NCI-H2196 (cell line): ENCODE data around the gene ISG20.
A peak's percentile ranks its signal among the peaks of the same experiment; 100 is the strongest.

Experiments
- DNase-seq: peaks from one replicate; lab custom pipeline; 2025; ENCODE audit not compliant: unreplicated experiment; lab: John Stamatoyannopoulos, UW

The ISG20 gene

GRCh38 chr15:88638626-88639372, at the start of gene ISG20:
Gene ISG20, plus strand, starts transcription at chr15:88639016. Its CDS starts 351 bp downstream, at chr15:88639367.
- peak; percentile 84 for DNase-seq

DNA sequence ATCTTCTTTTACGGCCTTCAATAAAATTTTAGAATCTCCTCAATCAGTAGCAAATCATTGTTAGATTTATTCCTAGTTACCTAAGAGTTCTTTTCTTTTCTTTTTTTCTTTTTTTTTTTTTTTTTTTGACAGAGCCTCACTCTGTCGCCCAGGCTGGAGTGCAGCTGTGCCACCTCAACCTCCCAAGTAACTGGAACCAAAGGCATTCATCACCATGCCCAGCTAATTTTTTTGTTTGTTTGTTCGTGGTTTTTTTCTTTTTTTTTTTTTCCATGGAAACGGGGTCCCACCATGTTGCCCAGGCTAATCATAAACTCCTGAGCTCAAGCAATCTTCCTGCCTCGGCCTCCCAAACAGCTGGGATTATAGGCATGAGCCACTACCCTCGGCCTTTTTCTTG, 48.1 kb upstream of the ISG20 start:
- no peak for DNase-seq

GRCh38 chr15:88591384-88591783, 47.4 kb upstream of the ISG20 start:
- no peak for DNase-seq

- DNase-seq, result peak; percentile 3
Measured at GRCh38 chr15:88603885-88604284, 34.9 kb upstream of the ISG20 start.

GRCh38 chr15:88604381-88605188, 34.2 kb upstream of the ISG20 start:
- peak; percentile 40 for DNase-seq

GRCh38 chr15:88605189-88606069, 33.4 kb upstream of the ISG20 start:
- peak; percentile 14 for DNase-seq

DNA sequence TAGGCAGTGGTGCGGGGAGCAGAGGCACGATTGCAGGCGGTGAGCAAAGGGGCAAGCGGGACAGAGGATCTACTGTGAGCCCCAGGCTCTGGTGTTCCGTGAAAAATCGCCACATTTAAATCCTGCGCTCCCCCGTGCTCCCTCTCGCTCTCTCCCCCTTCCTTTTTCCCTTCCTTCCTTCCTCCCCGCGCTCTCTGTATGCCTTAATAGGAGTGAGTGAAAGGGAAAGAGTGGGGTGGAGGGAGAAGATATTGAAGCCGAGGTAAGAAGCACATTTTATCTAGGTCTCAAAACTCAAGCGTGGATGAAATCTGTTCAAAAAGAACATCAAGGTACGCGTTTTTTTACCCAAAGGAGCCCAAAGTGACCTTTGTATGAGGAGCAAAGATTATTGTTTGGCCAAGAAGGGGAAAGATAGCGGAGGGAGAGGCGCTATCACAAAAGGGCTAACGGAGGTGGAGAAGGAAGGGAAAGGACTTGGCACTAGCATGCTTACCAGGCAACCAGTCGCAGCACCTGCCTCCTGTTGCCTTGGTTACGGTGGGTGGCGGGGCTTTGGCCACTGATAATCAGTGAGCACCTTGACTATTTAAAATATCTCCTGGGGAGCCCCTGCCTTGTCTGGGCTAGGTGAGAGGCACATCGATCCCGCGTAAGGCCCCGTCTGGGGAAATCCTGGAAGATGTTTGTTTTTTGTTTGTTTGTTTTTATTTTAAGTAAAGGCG, 32.6 kb upstream of the ISG20 start:
- peak; percentile 22 for DNase-seq

DNA sequence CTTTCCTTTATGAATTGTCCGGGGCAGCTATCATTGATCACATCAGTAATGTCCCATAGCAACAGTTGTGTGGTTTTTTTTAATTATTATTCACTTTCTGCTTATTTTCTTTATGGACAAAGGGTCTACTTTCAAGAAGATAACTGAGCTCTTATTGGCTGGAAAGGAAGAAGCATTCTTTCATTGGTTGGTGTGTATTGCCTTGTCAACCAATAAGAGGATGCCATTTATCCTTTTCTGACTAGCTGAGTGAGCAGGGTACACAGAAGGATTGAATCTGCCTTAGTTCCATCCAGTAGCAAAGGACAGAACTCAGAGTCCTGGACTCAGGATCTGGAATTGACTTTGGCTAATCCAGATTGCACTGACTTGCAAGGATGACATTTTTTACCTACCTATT, 30.9 kb upstream of the ISG20 start:
- DNase-seq, result no peak

- no peak for DNase-seq
Measured at GRCh38 chr15:88608607-88609181, 30.1 kb upstream of the ISG20 start.

DNA sequence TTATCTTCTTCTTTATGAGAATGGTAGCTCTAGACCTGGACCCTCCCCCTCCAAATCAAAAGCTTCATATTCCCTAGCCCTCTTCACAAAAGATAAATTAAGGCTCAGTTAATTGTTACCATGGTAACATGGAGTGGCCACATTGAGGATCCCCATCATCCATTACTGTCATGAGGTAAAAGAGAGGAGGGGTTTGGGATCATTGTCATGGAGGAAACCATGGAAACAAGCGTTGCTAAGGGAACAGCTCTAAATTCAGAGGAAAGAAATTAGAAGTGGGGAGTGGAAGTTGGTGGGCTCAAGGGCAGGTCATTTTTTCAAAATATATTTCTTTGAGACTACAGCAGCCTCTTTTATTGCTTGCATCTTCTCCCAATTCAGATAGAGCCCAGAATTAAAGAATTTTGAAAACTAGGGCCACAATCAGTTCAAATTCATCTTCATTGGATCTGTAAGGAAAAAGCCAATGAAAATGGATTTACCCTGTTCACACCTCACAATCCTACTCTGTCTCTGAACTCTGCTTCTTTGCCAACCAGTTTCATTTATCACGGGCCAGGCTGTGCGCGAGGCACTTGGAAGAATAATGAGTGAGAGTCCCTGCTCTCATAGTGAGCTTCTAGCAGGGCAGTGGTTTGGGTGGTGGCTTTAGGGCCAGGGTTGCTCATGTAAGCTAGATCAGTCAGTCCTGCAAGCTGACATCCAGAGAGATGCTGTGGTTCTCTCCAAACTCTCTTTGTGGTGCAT, 29.3 kb upstream of the ISG20 start:
- DNase-seq, result no peak

DNA sequence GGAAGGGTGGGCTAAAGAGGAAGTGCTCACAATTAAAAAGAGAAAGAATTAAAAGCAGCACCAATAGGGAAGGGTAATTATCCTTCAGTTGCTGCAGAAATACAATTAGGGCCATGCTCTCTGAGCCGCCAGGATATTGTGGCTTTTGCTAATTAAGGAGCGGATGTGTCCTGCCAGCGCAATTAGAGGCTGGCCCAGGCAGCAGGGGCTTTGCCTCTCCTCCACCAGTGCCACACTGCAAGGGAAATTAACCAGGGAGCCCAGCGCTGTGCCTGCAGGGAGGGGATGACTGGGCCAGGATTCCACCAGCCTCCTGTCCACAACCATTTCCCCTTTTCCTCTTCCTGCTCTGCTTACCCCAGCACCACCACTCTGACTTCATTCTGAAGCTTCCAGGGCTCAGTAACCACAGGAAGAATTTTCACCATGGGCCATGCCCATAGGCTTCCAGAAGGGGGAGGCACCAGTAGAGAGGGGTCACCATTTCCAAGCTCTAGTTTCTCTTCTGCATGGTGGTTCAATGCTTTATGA, 28.1 kb upstream of the ISG20 start:
- no peak for DNase-seq

DNA sequence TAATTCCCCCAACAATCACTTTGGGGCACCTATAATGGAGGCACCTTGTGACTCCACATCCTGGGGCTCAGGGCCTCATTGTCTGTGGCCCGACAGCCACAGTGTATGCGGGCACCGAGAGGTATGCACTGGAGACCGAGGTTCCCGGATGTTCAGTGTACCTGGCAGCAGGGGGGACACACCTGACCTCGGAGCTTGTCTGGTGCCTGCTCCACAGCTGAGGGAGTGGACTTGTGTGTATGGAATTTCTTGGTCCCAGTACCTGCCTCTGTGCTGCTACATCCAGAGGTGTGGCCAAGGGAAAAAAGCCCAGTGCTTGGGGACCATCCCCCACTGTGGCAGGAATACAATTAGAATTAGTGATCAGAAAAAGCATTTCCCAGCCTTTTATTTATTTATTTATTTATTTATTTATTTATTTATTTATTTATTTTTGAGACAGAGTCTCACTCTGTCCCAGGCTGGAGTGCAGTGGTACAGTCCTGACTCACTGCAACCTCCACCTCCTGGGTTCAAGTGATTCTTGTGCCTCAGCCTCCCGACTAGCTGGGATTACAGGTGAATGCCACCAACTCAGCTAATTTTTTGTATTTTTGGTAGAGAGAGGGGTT, 26.5 kb upstream of the ISG20 start:
- no peak for DNase-seq

- no peak for DNase-seq
Measured at GRCh38 chr15:88613074-88613944, 25.5 kb upstream of the ISG20 start.

DNA sequence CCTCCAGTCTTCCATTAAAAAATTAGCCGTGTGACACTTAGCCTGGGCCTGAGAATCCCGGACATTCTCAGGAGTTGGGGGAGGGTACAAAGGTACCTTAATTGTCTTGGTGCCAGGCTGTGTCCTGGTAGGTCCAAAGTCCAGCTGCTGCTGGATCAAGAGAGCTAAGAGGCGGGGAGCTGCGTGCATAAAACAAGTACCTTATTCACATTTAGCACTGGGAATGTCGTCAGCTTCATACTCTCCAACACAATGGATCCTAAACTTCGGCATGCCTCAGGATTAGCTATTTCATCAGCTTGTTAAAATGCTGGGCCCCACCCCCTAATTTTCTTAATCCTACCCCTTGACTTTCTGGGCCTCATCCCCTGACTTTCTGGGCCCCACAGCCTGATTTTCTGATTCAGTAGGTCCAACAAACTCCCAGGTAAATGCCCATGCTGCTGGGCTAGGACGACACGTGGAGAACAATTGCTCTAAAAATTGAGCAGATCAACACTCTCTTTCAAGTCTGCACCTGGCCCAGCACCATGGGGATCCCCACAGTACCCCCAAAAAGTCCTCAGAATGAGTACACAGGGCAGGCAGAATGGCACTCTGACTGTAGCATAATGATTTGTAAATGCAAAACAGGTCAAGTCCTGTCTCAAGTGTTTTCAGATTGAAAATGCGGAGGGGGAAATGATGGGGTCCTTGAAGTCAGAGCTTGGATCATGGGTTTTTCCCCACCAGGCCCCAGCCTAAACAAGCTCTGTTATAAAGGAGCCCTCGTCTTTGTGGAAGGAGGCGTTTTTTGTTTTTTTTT, 23.3 kb upstream of the ISG20 start:
- no peak for DNase-seq

GRCh38 chr15:88616240-88616639, 22.6 kb upstream of the ISG20 start:
- no peak for DNase-seq

GRCh38 chr15:88617031-88617722, 21.6 kb upstream of the ISG20 start:
- no peak for DNase-seq

DNA sequence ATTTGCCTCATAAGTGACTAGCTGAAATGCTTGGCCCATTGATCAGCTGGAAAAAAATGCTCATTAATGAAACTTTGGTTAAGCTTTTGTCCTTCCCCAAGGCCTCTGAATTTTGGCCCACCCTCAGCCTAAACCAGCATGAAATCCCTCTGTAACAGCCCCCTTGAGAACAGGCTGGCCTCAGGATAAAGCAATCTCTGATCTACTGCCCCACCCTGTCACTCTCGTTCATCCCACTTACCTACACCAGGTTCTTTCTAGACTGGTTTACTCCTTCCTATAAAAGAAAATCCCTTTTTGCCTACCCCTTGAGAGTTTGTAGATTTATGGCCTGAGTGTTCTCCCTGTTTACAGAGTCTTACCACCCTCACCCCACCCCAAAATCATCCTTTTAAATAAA, 21.0 kb upstream of the ISG20 start:
- DNase-seq, result no peak
